GM21381 (cell line): ENCODE data around the gene NGRN.

Experiments used
- ATAC-seq: cut with Tn5 transposase; IDR thresholded peaks from one replicate; pipeline ENCODE4 v1.9.1; 2021; ENCODE audit warnings: mild to moderate bottlenecking, moderate library complexity; ENCODE audit not compliant: unreplicated experiment

Gene NGRN

GRCh38 chr15:90315278-90315982 is 50.0 kb downstream of the NGRN start:
- ATAC-seq = no peak

GRCh38 chr15:90316139-90316538 is 50.7 kb downstream of the NGRN start:
- no peak for ATAC-seq

GRCh38 chr15:90318591-90318990 is 53.1 kb downstream of the NGRN start:
- no peak for ATAC-seq

GRCh38 chr15:90320062-90320884 is 54.8 kb downstream of the NGRN start:
- peak; percentile 93 for ATAC-seq

- no peak for ATAC-seq
Measured at GRCh38 chr15:90320885-90321278, 55.4 kb downstream of the NGRN start.
